ENCODE results near the gene TARBP1.
A peak's percentile ranks its signal among the peaks of the same experiment; 100 is the strongest.

Gene TARBP1

DNA sequence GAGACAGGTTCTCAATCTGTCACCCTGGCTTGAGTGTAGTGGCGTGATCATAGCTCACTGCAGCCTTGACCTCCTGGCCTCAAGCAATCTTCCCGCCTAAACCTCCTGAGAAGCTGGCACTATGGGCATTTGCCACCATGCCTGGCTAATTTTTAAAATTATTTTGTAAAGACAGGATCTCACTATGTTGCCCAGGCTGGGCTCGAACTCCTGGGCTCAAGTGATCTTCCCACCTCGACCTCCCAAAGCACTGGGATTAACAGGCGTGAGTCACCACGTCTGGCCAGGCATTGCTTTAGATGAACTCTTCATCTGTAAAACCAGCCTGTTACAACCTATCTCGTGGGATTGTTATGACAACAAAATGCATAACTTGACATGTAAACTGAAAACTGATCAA is 103.3 kb downstream of the TARBP1 start:
- no peak for DNase-seq (ENCODE audit: low read depth)
- Histone ChIP-seq H3K4me1 (ENCODE audit: control insufficient read depth, insufficient read depth, low read length) (peaks cover 14% of the 10 kb centered on the region), H3K36me3 (ENCODE audit: control insufficient read depth, insufficient read depth, low read length, severe bottlenecking) (peaks cover 34% of the 10 kb centered on the region), H3K27me3 (replicated peaks; ENCODE audit: control insufficient read depth, insufficient read depth, low read length) (no peaks in the 10 kb centered on the region), H3K9me3 (ENCODE audit: control insufficient read depth, low read length) (no peaks in the 10 kb centered on the region), H3K4me3 (ENCODE audit: low read length) (no peak overlapping the region), H3K9ac (ENCODE audit: low read length) (no peak overlapping the region)

DNA sequence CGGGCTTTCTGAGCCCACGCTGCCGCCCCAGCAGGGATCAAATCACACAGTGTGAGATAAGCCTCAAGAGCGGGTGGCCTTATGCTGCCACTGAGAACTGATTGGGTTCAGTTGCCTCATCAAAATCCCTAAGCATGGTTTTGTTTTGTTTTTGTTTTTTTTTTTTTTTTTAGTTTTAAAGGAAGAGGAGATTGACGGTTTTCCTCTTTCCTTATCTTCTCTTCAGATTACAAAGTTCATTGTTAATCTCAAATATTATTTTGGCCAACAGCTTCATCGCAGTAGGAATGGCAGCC is 105.1 kb downstream of the TARBP1 start:
- no peak for DNase-seq (ENCODE audit: low read depth)
- H3K27me3 ChIP-seq (replicated peaks; ENCODE audit: control insufficient read depth, insufficient read depth, low read length), result no peaks in the 10 kb centered on the region
- no peaks in the 10 kb centered on the region for H3K9me3 ChIP-seq (ENCODE audit: control insufficient read depth, low read length)
- peak overlapping the region; percentile 99 for H3K9ac ChIP-seq (ENCODE audit: low read length)
- peaks cover 21% of the 10 kb centered on the region for H3K36me3 ChIP-seq (ENCODE audit: control insufficient read depth, insufficient read depth, low read length, severe bottlenecking)
- H3K4me1 ChIP-seq (ENCODE audit: control insufficient read depth, insufficient read depth, low read length), result peaks cover 14% of the 10 kb centered on the region
- peak overlapping the region; percentile 100 for H3K4me3 ChIP-seq (ENCODE audit: low read length)

DNA sequence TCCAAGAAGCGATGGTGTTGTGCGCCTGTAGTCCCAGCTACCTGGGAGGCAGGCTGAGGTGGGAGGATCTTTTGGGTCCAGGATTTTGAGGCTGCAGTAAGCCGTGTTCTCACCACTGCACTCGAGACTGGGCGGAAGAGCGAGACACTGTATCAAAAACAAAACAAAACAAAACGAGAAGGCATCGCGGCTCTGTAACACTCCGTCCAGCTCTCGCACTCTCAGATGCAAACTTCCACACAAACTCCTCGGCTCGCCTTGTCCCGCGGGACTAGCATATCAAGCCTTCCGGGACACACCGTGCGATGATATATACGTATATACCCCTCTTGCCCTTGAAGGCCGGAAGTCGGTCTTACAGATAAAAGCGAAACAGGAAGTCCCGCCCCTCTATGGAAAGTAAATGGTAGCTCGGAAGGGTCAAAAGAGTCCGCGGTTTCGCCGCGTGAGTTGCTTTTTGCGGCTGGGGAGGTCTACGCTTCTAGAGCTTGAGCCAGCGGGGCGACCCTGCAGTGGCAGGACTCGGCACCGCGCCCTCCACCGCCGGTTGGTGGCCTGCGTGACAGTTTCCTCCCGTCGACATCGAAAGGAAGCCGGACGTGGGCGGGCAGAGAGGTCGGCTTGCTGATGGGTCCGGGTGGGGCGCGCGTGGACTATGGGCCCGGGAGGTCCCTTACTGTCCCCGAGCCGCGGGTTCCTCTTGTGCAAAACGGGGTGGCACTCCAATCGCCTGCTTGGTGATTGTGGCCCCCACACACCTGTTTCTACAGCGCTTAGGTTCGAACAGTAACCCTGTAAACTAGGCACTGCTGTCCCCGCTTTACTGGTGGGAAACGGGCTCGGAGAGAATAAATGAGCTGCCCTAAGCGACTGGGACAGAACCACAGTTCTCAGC is 105.7 kb downstream of the TARBP1 start, which contains the start of gene COA6:
Gene COA6 (plus strand): TSS at position 393 of the 895 bp plus-strand sequence. CDS start 11 bp downstream, at position 404.
- Histone ChIP-seq H3K27me3 (replicated peaks; ENCODE audit: control insufficient read depth, insufficient read depth, low read length) (no peaks in the 10 kb centered on the region), H3K36me3 (ENCODE audit: control insufficient read depth, insufficient read depth, low read length, severe bottlenecking) (peaks cover 20% of the 10 kb centered on the region), H3K9me3 (ENCODE audit: control insufficient read depth, low read length) (no peaks in the 10 kb centered on the region), H3K9ac (ENCODE audit: low read length) (peak within 1 kb of the TSS; percentile 99), H3K4me3 (ENCODE audit: low read length) (peak within 1 kb of the TSS; percentile 100), H3K4me1 (ENCODE audit: control insufficient read depth, insufficient read depth, low read length) (peaks cover 14% of the 10 kb centered on the region)
- DNase-seq (ENCODE audit: low read depth), result peak; percentile 97

GRCh38 chr1:234372011-234372757 is 106.8 kb downstream of the TARBP1 start:
- Histone ChIP-seq H3K9ac (ENCODE audit: low read length) (peak overlapping the region; percentile 99), H3K36me3 (ENCODE audit: control insufficient read depth, insufficient read depth, low read length, severe bottlenecking) (peaks cover 9% of the 10 kb centered on the region), H3K27me3 (replicated peaks; ENCODE audit: control insufficient read depth, insufficient read depth, low read length) (no peaks in the 10 kb centered on the region), H3K4me1 (ENCODE audit: control insufficient read depth, insufficient read depth, low read length) (peaks cover 14% of the 10 kb centered on the region), H3K4me3 (ENCODE audit: low read length) (peak overlapping the region; percentile 100), H3K9me3 (ENCODE audit: control insufficient read depth, low read length) (no peaks in the 10 kb centered on the region)
- DNase-seq (ENCODE audit: low read depth), result peak; percentile 31

DNA sequence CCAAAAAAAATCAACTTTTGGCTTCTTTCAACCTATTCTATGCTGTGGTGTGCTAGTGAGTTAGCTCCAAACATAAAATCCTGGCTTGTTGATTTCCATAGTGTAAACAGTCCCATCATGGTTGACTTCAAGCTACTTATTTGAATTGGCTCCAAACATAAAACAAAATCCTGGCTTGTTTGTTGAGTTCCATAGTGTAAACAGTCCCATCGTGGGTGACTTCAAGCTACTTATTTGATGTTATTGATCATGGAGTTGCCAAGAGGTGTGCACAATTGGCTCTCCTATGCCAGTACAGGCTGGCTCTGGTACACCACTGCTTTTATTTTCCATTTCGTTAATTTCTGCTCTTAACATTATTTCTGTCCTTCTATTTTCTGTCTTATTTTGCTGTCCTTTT is 107.6 kb downstream of the TARBP1 start:
- H3K36me3 ChIP-seq (ENCODE audit: control insufficient read depth, insufficient read depth, low read length, severe bottlenecking), result peaks cover 5% of the 10 kb centered on the region
- no peaks in the 10 kb centered on the region for H3K9me3 ChIP-seq (ENCODE audit: control insufficient read depth, low read length)
- no peaks in the 10 kb centered on the region for H3K27me3 ChIP-seq (replicated peaks; ENCODE audit: control insufficient read depth, insufficient read depth, low read length)
- H3K9ac ChIP-seq (ENCODE audit: low read length), result no peak overlapping the region
- no peak for DNase-seq (ENCODE audit: low read depth)
- peaks cover 14% of the 10 kb centered on the region for H3K4me1 ChIP-seq (ENCODE audit: control insufficient read depth, insufficient read depth, low read length)
- H3K4me3 ChIP-seq (ENCODE audit: low read length), result no peak overlapping the region

- H3K9ac ChIP-seq (ENCODE audit: low read length), result no peak overlapping the region
- peak; percentile 56 for DNase-seq (ENCODE audit: low read depth)
- H3K36me3 ChIP-seq (ENCODE audit: control insufficient read depth, insufficient read depth, low read length, severe bottlenecking), result no peaks in the 10 kb centered on the region
- H3K9me3 ChIP-seq (ENCODE audit: control insufficient read depth, low read length), result no peaks in the 10 kb centered on the region
- no peaks in the 10 kb centered on the region for H3K27me3 ChIP-seq (replicated peaks; ENCODE audit: control insufficient read depth, insufficient read depth, low read length)
- H3K4me3 ChIP-seq (ENCODE audit: low read length), result no peak overlapping the region
- peaks cover 14% of the 10 kb centered on the region for H3K4me1 ChIP-seq (ENCODE audit: control insufficient read depth, insufficient read depth, low read length)
Measured at GRCh38 chr1:234369784-234370183, 109.2 kb downstream of the TARBP1 start.

GRCh38 chr1:234369033-234369430 is 109.9 kb downstream of the TARBP1 start:
- Histone ChIP-seq H3K9me3 (ENCODE audit: control insufficient read depth, low read length) (no peaks in the 10 kb centered on the region), H3K27me3 (replicated peaks; ENCODE audit: control insufficient read depth, insufficient read depth, low read length) (no peaks in the 10 kb centered on the region), H3K4me3 (ENCODE audit: low read length) (no peak overlapping the region), H3K9ac (ENCODE audit: low read length) (no peak overlapping the region), H3K4me1 (ENCODE audit: control insufficient read depth, insufficient read depth, low read length) (peaks cover 6% of the 10 kb centered on the region), H3K36me3 (ENCODE audit: control insufficient read depth, insufficient read depth, low read length, severe bottlenecking) (no peaks in the 10 kb centered on the region)
- DNase-seq (ENCODE audit: low read depth), result no peak

GRCh38 chr1:234368320-234369032 is 110.5 kb downstream of the TARBP1 start:
- peaks cover 4% of the 10 kb centered on the region for H3K4me1 ChIP-seq (ENCODE audit: control insufficient read depth, insufficient read depth, low read length)
- H3K27me3 ChIP-seq (replicated peaks; ENCODE audit: control insufficient read depth, insufficient read depth, low read length), result no peaks in the 10 kb centered on the region
- H3K9me3 ChIP-seq (ENCODE audit: control insufficient read depth, low read length), result no peaks in the 10 kb centered on the region
- no peak overlapping the region for H3K9ac ChIP-seq (ENCODE audit: low read length)
- no peak overlapping the region for H3K4me3 ChIP-seq (ENCODE audit: low read length)
- no peaks in the 10 kb centered on the region for H3K36me3 ChIP-seq (ENCODE audit: control insufficient read depth, insufficient read depth, low read length, severe bottlenecking)
- no peak for DNase-seq (ENCODE audit: low read depth)

- Histone ChIP-seq H3K4me1 (ENCODE audit: control insufficient read depth, insufficient read depth, low read length) (no peaks in the 10 kb centered on the region), H3K27me3 (replicated peaks; ENCODE audit: control insufficient read depth, insufficient read depth, low read length) (peaks cover 4% of the 10 kb centered on the region), H3K36me3 (ENCODE audit: control insufficient read depth, insufficient read depth, low read length, severe bottlenecking) (no peaks in the 10 kb centered on the region), H3K9me3 (ENCODE audit: control insufficient read depth, low read length) (no peaks in the 10 kb centered on the region), H3K9ac (ENCODE audit: low read length) (no peak overlapping the region), H3K4me3 (ENCODE audit: low read length) (no peak overlapping the region)
- DNase-seq (ENCODE audit: low read depth), result no peak
Measured at GRCh38 chr1:234362558-234362957, 116.4 kb downstream of the TARBP1 start.

GRCh38 chr1:234361102-234361603 is 117.8 kb downstream of the TARBP1 start:
- Histone ChIP-seq H3K9me3 (ENCODE audit: control insufficient read depth, low read length) (no peaks in the 10 kb centered on the region), H3K36me3 (ENCODE audit: control insufficient read depth, insufficient read depth, low read length, severe bottlenecking) (no peaks in the 10 kb centered on the region), H3K27me3 (replicated peaks; ENCODE audit: control insufficient read depth, insufficient read depth, low read length) (peaks cover 4% of the 10 kb centered on the region), H3K4me3 (ENCODE audit: low read length) (no peak overlapping the region), H3K9ac (ENCODE audit: low read length) (no peak overlapping the region), H3K4me1 (ENCODE audit: control insufficient read depth, insufficient read depth, low read length) (no peaks in the 10 kb centered on the region)
- no peak for DNase-seq (ENCODE audit: low read depth)

DNA sequence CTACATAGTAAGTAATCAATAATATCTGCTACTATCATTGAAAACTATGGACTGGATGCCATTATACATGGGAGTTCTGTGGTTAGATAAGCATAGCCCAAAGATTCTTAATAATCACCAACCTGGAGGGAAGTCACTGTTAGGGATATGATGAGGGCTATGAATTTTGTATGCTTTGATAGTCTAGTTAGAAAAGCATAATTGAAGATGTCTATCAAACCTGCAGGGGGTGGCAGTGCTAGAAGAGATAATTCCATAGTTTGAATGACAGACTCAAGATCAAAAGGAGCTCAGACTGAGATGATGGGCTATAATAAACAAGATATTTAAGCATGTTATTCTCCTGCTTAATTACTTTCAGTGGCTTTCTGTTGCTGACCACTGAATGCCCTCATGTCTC is 121.1 kb downstream of the TARBP1 start:
- H3K9me3 ChIP-seq (ENCODE audit: control insufficient read depth, low read length), result no peaks in the 10 kb centered on the region
- H3K4me3 ChIP-seq (ENCODE audit: low read length), result no peak overlapping the region
- H3K4me1 ChIP-seq (ENCODE audit: control insufficient read depth, insufficient read depth, low read length), result no peaks in the 10 kb centered on the region
- H3K36me3 ChIP-seq (ENCODE audit: control insufficient read depth, insufficient read depth, low read length, severe bottlenecking), result no peaks in the 10 kb centered on the region
- no peak for DNase-seq (ENCODE audit: low read depth)
- peaks cover 8% of the 10 kb centered on the region for H3K27me3 ChIP-seq (replicated peaks; ENCODE audit: control insufficient read depth, insufficient read depth, low read length)
- H3K9ac ChIP-seq (ENCODE audit: low read length), result no peak overlapping the region
